ENCODE results near the gene WDR88. TPM values are rescaled to one million over a fixed set of nuclear protein-coding genes. Genes with fewer than 3 reads are reported as not detected.
"Not testable (repeated sequence)": the region's sequence is repeated elsewhere in the genome, so short reads cannot be mapped to it uniquely, and the experiment has no call there.

WDR88 gene
- total RNA-seq, 2 experiments from 2014 or later = not detected

DNA sequence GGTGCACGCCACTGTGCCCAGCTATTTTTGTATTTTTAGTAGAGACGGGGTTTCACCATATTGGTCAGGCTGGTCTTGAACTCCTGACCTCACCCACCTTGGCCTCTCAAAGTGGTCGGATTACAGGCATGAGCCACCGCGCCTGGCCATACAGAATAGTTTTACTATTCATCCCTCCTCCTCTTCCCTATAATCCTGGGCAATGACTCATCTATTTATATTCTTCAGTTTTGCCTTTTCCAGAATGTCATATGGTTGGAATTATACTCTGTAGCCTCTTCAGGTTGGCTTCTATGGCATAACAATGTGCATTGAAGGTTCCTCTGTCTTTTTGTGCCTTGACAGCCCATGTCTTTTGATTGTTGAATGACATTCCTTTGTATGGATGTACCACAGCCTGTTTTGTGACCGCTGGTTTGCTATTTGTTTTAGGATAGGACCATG is 40.0 kb downstream of the WDR88 start:
- POLR2A ChIA-PET = no interaction called here
- H3K27me3 Mint-ChIP-seq (ENCODE audit: low read depth) = peaks cover 2% of the 10 kb centered on the region
- H3K4me3 Mint-ChIP-seq = no peak overlapping the region
- H3K4me1 Mint-ChIP-seq (ENCODE audit: low read depth) = peaks cover 27% of the 10 kb centered on the region
- peaks cover 11% of the 10 kb centered on the region for H3K9me3 Mint-ChIP-seq (ENCODE audit: insufficient read depth)
- CTCF ChIA-PET = interaction anchor here (1.7 to 2.5 kb wide), 2 partner anchors 12 to 14 kb away, joined by 3 to 11 read pairs; no protein-coding TSS in a partner anchor
- H3K36me3 Mint-ChIP-seq (ENCODE audit: low read depth) = peaks cover 19% of the 10 kb centered on the region
- H3K27ac Mint-ChIP-seq = no peak overlapping the region
- ATAC-seq (no peak), DNase-seq (no peak)

DNA sequence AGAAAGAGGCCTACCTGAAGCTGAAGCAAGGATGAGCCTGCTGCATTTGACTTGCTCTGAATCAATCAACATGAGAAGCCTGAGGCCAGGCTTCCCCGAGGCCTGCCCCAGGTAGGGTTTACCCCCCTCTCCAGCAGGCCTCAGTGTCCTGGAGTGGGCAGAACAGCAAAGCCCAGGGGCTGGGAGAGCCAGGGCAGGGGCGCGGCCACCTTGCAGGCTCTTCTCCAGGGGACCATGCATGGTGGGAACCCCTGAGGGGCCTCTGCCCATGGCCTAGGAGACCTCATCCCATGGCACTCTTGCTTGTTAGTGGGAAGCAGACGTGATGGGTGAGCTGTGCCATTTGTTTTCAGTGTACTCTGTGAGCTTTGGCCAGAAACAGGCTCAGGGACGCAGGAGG is 42.3 kb downstream of the WDR88 start:
- Mint-ChIP-seq H3K27me3 (ENCODE audit: low read depth) (peaks cover 6% of the 10 kb centered on the region), H3K27ac (no peak overlapping the region), H3K4me1 (ENCODE audit: low read depth) (peaks cover 36% of the 10 kb centered on the region), H3K9me3 (ENCODE audit: insufficient read depth) (no peaks in the 10 kb centered on the region), H3K36me3 (ENCODE audit: low read depth) (peaks cover 12% of the 10 kb centered on the region), H3K4me3 (no peak overlapping the region)
- DNase-seq (no peak), ATAC-seq (no peak)
- ChIA-PET CTCF (interaction anchor here (3.4 kb wide), 1 partner anchor 11 kb away, joined by 20 read pairs; no protein-coding TSS in a partner anchor), POLR2A (no interaction called here)

DNA sequence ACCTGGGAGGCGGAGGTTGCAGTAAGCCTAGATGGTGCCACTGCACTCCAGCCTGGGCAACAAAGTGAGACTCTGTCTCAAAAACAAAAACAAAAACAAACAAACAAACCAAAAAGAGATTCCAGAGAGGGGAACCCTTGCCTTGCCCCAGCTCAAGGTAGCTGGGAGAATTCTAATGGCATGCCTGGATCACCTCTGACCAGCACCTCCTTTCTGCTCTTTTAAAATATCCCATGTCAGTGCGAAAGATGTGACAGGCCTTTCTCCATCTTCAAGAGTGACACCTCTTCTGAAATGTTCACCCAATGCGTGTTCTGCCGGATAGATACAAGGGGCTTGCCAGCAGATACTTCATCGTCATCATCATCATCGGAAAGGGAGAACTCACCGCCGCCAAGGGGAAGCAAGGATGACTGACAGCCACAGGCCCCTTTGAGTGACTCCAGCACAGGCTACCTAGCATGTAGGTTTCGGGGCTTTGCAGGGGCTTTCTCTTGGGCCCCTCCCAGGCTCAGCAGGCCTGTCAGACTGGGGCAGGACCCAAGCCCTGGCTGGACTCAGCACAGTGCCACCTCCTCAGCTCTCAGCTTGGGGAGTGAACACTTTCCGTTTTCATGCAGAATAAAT is 43.4 kb downstream of the WDR88 start:
- POLR2A ChIA-PET = interaction anchor here (1.7 to 2.8 kb wide), 3 partner anchors 9 to 589 kb away, joined by 5 to 62 read pairs (median 6); no protein-coding TSS in a partner anchor
- CTCF ChIA-PET = interaction anchor here (0.7 to 3.8 kb wide), 11 partner anchors 8 to 475 kb away, joined by 3 to 58 read pairs (median 15); no protein-coding TSS in a partner anchor
- Mint-ChIP-seq H3K9me3 (ENCODE audit: insufficient read depth) (no peaks in the 10 kb centered on the region), H3K4me1 (ENCODE audit: low read depth) (peaks cover 36% of the 10 kb centered on the region), H3K27ac (no peak overlapping the region), H3K36me3 (ENCODE audit: low read depth) (peaks cover 12% of the 10 kb centered on the region), H3K27me3 (ENCODE audit: low read depth) (peaks cover 6% of the 10 kb centered on the region), H3K4me3 (peak overlapping the region; percentile 95)
- ATAC-seq (no peak), DNase-seq (no peak)

DNA sequence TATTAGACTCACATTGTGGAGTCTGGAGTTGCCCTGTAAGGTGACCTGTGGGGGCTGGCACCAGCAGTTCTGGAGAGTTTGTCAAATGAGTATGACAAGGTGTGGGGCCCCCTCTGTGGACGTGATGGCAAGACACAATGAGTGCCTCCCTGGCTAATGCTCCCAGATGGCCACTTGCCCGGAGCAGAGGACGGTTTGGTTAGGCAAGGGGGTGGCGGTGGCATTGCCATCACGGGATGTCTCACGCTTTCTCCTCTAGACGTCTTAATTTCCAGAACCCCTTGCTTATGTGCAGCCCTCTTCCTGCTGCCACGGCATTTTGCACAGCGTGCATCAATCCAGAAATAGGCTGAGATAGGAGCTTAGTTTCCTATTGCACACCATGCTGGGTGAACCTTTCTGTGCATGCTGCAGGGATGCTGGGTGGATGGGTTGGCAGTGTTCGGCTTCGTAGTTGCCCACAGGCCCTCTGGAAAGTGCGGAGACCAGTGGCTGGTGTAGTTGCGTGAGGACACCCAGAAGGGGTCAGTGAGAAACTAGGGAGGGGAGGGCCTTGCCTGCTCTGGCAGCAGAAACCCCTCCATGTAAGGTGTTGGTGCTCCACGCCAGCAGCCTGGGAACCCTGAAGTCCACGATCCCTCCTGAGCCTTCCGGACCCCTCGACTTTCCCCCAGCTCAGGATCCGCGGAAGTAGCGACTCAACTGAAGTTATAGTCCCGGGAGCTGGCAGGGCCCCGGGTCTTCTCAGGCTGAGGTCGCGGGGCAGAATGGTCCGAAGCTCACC is 44.2 kb downstream of the WDR88 start:
- Mint-ChIP-seq H3K36me3 (ENCODE audit: low read depth) (peaks cover 12% of the 10 kb centered on the region), H3K4me1 (ENCODE audit: low read depth) (peaks cover 35% of the 10 kb centered on the region), H3K4me3 (peak overlapping the region; percentile 95), H3K27ac (peak overlapping the region; percentile 96), H3K9me3 (ENCODE audit: insufficient read depth) (no peaks in the 10 kb centered on the region), H3K27me3 (ENCODE audit: low read depth) (peaks cover 6% of the 10 kb centered on the region)
- ATAC-seq (no peak), DNase-seq (peak; percentile 48)
- ChIA-PET CTCF (interaction anchor here (0.7 to 3.8 kb wide), 18 partner anchors 9 to 595 kb away, joined by 3 to 58 read pairs (median 8); partner anchors contain the start of genes CEBPG and PDCD5), POLR2A (interaction anchor here (0.6 to 2.8 kb wide), 11 partner anchors 10 to 598 kb away, joined by 3 to 62 read pairs (median 5); no protein-coding TSS in a partner anchor)

DNA sequence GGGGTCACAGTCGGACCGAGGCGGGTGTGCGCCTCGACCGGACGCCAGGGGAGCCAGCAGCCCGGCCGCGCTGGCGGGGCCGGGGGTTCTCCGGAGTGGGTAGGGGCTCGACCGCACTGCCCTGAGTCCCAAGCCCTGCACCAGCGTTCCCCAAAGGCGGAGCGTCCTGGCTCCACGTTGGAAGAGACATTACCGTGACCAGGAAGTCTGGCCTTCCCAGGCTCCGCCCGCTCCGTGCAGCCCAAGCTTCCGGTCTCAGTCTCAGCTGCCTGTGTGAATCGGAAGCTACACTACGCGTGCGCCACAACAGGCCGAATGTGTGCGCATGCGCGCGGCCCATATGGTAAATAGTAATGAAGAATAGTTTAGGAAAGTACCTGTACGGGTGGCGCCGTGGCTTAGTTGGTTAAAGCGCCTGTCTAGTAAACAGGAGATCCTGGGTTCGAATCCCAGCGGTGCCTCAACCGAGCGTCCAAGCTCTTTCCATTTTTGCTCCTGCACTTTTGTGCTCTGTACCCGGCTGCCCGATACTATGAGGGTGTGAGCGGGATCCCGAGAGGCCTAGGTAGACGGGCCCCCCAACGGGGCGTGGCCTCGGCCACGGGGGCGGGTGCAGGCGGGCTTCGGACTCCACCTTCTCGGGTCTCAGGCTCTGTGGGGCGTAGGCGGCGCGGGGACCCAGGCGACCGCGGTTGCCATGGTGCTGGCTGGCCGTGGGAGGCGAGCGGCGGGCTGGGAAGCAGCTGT is 44.9 kb downstream of the WDR88 start:
- Mint-ChIP-seq H3K9me3 (ENCODE audit: insufficient read depth) (no peaks in the 10 kb centered on the region), H3K27me3 (ENCODE audit: low read depth) (peaks cover 6% of the 10 kb centered on the region), H3K4me3 (peak overlapping the region; percentile 95), H3K27ac (peak overlapping the region; percentile 96), H3K36me3 (ENCODE audit: low read depth) (peaks cover 12% of the 10 kb centered on the region), H3K4me1 (ENCODE audit: low read depth) (peaks cover 30% of the 10 kb centered on the region)
- DNase-seq (peak; percentile 96), ATAC-seq (peak; percentile 86)
- POLR2A ChIA-PET = interaction anchor here (0.6 to 2.8 kb wide), 13 partner anchors 11 to 599 kb away, joined by 3 to 62 read pairs (median 5); no protein-coding TSS in a partner anchor
- CTCF ChIA-PET = interaction anchor here (0.9 to 3.8 kb wide), 19 partner anchors 8 to 596 kb away, joined by 3 to 58 read pairs (median 7); partner anchors contain the start of genes CEBPG and PDCD5

DNA sequence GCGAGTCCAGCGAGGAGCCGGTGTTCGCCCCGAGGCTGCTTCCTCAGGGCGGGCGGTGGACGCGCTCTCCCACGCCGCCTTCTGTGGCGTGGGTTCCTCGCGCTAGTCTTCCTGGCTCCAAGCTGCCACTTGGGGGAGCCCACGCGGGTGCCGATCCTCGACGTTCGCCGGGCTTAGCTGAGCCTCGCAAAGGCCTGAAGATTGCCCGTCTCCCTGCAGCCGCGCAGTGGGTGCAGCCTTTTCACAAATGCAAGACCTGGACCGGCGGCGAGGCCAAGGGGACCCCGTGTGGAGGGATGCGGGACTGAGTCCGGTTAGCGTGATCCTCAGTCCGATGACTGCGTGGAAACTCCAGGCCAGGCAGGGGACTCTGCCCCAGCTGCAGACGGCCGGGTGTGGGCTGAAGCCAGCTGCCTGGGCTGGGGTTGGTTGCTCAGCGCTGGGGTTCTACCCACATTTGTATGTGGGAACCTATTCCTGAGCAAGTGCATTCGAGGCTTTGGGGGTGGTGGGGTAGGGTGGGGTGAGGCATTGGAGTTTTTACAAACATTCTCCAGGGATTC is 45.6 kb downstream of the WDR88 start:
- peaks cover 12% of the 10 kb centered on the region for H3K36me3 Mint-ChIP-seq (ENCODE audit: low read depth)
- no peak for DNase-seq
- H3K4me3 Mint-ChIP-seq = peak overlapping the region; percentile 95
- CTCF ChIA-PET = interaction anchor here (1.0 to 3.8 kb wide), 18 partner anchors 7 to 596 kb away, joined by 3 to 58 read pairs (median 8); partner anchors contain the start of genes CEBPG and PDCD5
- H3K9me3 Mint-ChIP-seq (ENCODE audit: insufficient read depth) = no peaks in the 10 kb centered on the region
- ATAC-seq = no peak
- POLR2A ChIA-PET = interaction anchor here (0.7 to 2.8 kb wide), 9 partner anchors 12 to 591 kb away, joined by 4 to 62 read pairs (median 5); no protein-coding TSS in a partner anchor
- peaks cover 6% of the 10 kb centered on the region for H3K27me3 Mint-ChIP-seq (ENCODE audit: low read depth)
- H3K4me1 Mint-ChIP-seq (ENCODE audit: low read depth) = peaks cover 29% of the 10 kb centered on the region
- peak overlapping the region; percentile 96 for H3K27ac Mint-ChIP-seq

DNA sequence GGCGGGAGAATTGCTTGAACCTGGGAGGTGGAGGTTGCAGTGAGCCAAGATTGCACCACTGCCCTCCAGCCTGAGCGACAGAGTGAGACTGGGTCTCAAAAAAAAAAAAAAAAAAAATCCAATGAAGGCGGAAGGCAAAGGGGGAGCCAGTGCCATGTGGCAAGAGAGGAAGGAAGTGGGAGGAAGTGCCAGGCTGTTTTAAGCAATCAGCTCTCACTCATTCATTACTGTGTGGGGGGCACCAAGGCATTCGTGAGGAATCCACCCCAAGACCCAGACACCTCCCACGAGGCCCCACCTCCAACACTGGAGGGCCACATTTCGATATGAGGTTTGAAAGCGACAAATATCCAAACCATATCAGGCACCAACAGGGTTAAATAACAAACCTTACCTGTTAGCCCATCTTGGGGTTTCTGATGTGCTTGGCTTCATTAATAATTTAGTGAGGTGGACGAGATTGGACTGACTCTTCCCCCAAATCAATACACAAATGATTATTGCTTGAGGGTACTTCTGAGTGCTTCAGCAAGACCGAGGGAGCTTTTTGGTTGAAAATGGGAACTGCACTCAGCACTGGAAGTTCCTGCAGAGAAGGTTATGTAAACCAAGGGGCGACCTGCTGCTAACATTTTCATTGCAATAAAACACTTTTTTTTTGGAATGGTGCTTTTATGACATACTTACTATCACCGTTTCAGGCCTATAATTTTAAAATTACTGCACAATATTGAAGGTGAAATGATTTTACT is 54.7 kb downstream of the WDR88 start:
- ATAC-seq (no peak), DNase-seq (no peak)
- H3K4me3 Mint-ChIP-seq = no peak overlapping the region
- POLR2A ChIA-PET = no interaction called here
- H3K27me3 Mint-ChIP-seq (ENCODE audit: low read depth) = peaks cover 8% of the 10 kb centered on the region
- no peak overlapping the region for H3K27ac Mint-ChIP-seq
- no peaks in the 10 kb centered on the region for H3K9me3 Mint-ChIP-seq (ENCODE audit: insufficient read depth)
- CTCF ChIA-PET = interaction anchor here (1.0 to 4.8 kb wide), 4 partner anchors 10 to 44 kb away, joined by 3 to 57 read pairs (median 19); no protein-coding TSS in a partner anchor
- H3K36me3 Mint-ChIP-seq (ENCODE audit: low read depth) = no peaks in the 10 kb centered on the region
- peaks cover 9% of the 10 kb centered on the region for H3K4me1 Mint-ChIP-seq (ENCODE audit: low read depth)

DNA sequence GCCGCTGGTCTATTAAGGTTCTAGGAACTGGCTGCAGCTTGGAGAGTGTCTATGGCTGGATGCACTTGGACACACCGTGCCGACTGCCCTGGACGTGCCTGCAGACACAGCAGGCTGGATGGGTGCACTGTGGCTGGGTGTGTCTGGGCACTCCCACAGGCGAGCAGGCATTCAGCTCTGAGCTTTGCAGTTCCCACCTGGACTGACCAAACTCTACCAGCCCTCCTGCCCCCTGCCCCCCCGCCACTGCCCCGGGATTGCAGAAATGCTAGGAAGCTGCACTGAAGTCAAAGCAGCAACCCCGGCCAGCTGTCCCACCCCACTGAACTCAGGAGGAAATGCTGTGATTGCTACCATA is 55.2 kb downstream of the WDR88 start:
- CTCF ChIA-PET = interaction anchor here (1.7 to 4.8 kb wide), 2 partner anchors 10 to 42 kb away, joined by 7 to 57 read pairs; no protein-coding TSS in a partner anchor
- ATAC-seq (no peak), DNase-seq (no peak)
- H3K4me1 Mint-ChIP-seq (ENCODE audit: low read depth) = peaks cover 9% of the 10 kb centered on the region
- no peak overlapping the region for H3K27ac Mint-ChIP-seq
- H3K36me3 Mint-ChIP-seq (ENCODE audit: low read depth) = no peaks in the 10 kb centered on the region
- H3K27me3 Mint-ChIP-seq (ENCODE audit: low read depth) = peaks cover 13% of the 10 kb centered on the region
- H3K9me3 Mint-ChIP-seq (ENCODE audit: insufficient read depth) = no peaks in the 10 kb centered on the region
- POLR2A ChIA-PET = no interaction called here
- H3K4me3 Mint-ChIP-seq = no peak overlapping the region

DNA sequence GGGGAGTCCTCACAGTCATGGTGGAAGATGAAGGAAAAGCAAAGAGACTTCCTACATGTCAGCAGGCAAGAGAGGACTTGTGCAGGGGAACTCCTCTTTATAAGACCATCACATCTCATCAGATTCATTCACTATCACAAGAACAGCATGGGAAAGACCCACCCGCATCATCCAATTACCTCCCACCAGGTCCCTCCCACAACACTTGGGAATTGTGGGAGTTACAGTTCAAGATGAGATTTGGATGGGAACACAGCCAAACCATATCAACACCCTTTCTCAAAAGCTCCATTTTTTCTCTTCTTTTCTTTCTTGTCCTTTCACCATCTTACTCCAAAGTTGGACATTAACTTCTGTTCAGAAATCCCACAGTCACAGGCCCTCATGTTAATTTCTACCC is 57.5 kb downstream of the WDR88 start:
- Mint-ChIP-seq H3K4me3 (no peak overlapping the region), H3K36me3 (ENCODE audit: low read depth) (no peaks in the 10 kb centered on the region), H3K27ac (no peak overlapping the region), H3K27me3 (ENCODE audit: low read depth) (peaks cover 29% of the 10 kb centered on the region), H3K4me1 (ENCODE audit: low read depth) (peaks cover 9% of the 10 kb centered on the region), H3K9me3 (ENCODE audit: insufficient read depth) (no peaks in the 10 kb centered on the region)
- no peak for ATAC-seq
- no peak for DNase-seq
- POLR2A ChIA-PET = no interaction called here
- CTCF ChIA-PET = interaction anchor here (0.7 kb wide), 1 partner anchor 12 kb away, joined by 3 read pairs; no protein-coding TSS in a partner anchor

DNA sequence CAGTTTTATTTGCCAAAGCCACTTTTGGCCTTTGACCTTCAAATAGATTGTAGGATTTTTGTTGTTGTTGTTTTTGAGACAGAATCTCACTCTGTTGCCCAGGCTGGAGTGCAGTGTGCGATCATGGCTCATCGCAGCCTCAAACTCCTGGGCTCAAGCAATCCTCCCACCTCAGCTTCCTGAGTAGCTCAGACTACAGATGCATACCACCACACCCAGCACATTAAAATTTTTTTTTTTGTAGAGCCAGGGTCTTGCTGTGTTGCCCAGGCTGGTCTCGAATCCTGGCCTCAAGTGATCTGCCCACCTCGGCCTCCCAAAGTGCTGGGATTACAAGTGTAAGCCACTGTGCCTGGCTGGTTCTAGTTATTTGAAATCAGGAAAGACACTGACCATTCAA is 59.2 kb downstream of the WDR88 start:
- H3K27me3 Mint-ChIP-seq (ENCODE audit: low read depth) = peaks cover 33% of the 10 kb centered on the region
- H3K4me1 Mint-ChIP-seq (ENCODE audit: low read depth); H3K27ac Mint-ChIP-seq; ATAC-seq; DNase-seq; POLR2A ChIA-PET; H3K4me3 Mint-ChIP-seq; H3K36me3 Mint-ChIP-seq (ENCODE audit: low read depth); H3K9me3 Mint-ChIP-seq (ENCODE audit: insufficient read depth): not testable (repeated sequence)
- CTCF ChIA-PET = interaction anchor here (1.0 kb wide), 1 partner anchor 31 kb away, joined by 4 read pairs; no protein-coding TSS in a partner anchor
